Mesenchymal stem cell (in vitro differentiated cells and primary cell): Measurements from ENCODE around the gene VWCE.
"Not testable (repeated sequence)": the region's sequence is repeated elsewhere in the genome, so short reads cannot be mapped to it uniquely, and the experiment has no call there.

Experiments used
- DNase-seq: peaks from one replicate; pipeline ENCODE4 v3.0.0-alpha.2; 2013
- H2AFZ ChIP-seq: one replicate; pipeline ENCODE4 v1.6.1; 2013; ENCODE audit warnings: low read depth, mild to moderate bottlenecking, control low read depth, inconsistent platforms, low read length, moderate library complexity
- H2AK5ac ChIP-seq: 2 replicates; pipeline ENCODE4 v1.6.1; 2013; ENCODE audit warnings: low read length, moderate library complexity, mild to moderate bottlenecking, inconsistent platforms; ENCODE audit not compliant: severe bottlenecking
- H2BK120ac ChIP-seq: one replicate; pipeline ENCODE4 v1.6.1; 2013; ENCODE audit warnings: low read depth, mild to moderate bottlenecking, inconsistent platforms, low read length, moderate library complexity
- H2BK12ac ChIP-seq, 2 experiments: one replicate each; pipeline ENCODE4 v1.6.1; 2013; ENCODE audit warnings: inconsistent platforms in 2 of 2, low read length in 2 of 2, mild to moderate bottlenecking in 2 of 2, moderate library complexity in 2 of 2, control low read depth in 1 of 2
- H2BK15ac ChIP-seq: one replicate; pipeline ENCODE4 v1.6.1; 2013; ENCODE audit warnings: mild to moderate bottlenecking, low read depth, inconsistent platforms; ENCODE audit not compliant: poor library complexity, severe bottlenecking
- H2BK5ac ChIP-seq: 2 replicates; pipeline ENCODE4 v1.6.1; 2013; ENCODE audit warnings: low read depth, mild to moderate bottlenecking, low read length, control low read depth, inconsistent platforms; ENCODE audit not compliant: poor library complexity, severe bottlenecking
- H3K14ac ChIP-seq, 2 experiments: one replicate each; pipeline ENCODE4 v1.6.1; 2013; ENCODE audit warnings: inconsistent platforms in 2 of 2, low read length in 2 of 2, control low read depth in 1 of 2, mild to moderate bottlenecking in 1 of 2, moderate library complexity in 1 of 2
- H3K18ac ChIP-seq, 2 experiments: one replicate each; pipeline ENCODE4 v1.6.1; 2013; ENCODE audit warnings: inconsistent platforms in 2 of 2, low read length in 2 of 2, control low read depth in 1 of 2, low read depth in 1 of 2, mild to moderate bottlenecking in 1 of 2
- H3K23ac ChIP-seq, 2 experiments: one replicate each; pipeline ENCODE4 v1.6.1; 2013; ENCODE audit warnings: inconsistent platforms in 2 of 2, low read length in 2 of 2, mild to moderate bottlenecking in 2 of 2, moderate library complexity in 2 of 2, control low read depth in 1 of 2
- H3K27ac ChIP-seq: 2 replicates; pipeline ENCODE4 v1.5.1; 2013; ENCODE audit warnings: mild to moderate bottlenecking, moderate library complexity, low read length, control low read depth, inconsistent platforms; ENCODE audit not compliant: poor library complexity, severe bottlenecking
- H3K27me3 ChIP-seq, 2 experiments: 2 replicates each; pipeline versions ENCODE4 v1.6.1 to v1.7.0; 2013; ENCODE audit warnings: low read length in 2 of 2, mild to moderate bottlenecking in 2 of 2, moderate library complexity in 2 of 2, control low read depth in 1 of 2, inconsistent platforms in 1 of 2; ENCODE audit not compliant: control insufficient read depth in 1 of 2, insufficient read depth in 1 of 2
- H3K36me3 ChIP-seq, 2 experiments: 2 replicates each; pipeline versions ENCODE4 v1.6.1 to v1.7.0; 2013; ENCODE audit warnings: low read length in 2 of 2, control low read depth in 1 of 2, inconsistent platforms in 1 of 2, low read depth in 1 of 2, mild to moderate bottlenecking in 1 of 2; ENCODE audit not compliant: insufficient read depth in 2 of 2, control insufficient read depth in 1 of 2
- H3K4ac ChIP-seq, 2 experiments: one replicate each; pipeline ENCODE4 v1.6.1; 2013; ENCODE audit warnings: inconsistent platforms in 2 of 2, low read length in 2 of 2, mild to moderate bottlenecking in 2 of 2, moderate library complexity in 2 of 2, control low read depth in 1 of 2, low read depth in 1 of 2
- H3K4me1 ChIP-seq: 2 replicates; pipeline ENCODE4 v1.6.1; 2013; ENCODE audit warnings: low read depth, low read length, control low read depth; ENCODE audit not compliant: control insufficient read depth, insufficient read depth
- H3K4me2 ChIP-seq: 2 replicates; pipeline ENCODE4 v1.6.1; 2013; ENCODE audit warnings: low read length, mild to moderate bottlenecking, inconsistent platforms; ENCODE audit not compliant: poor library complexity, severe bottlenecking
- H3K4me3 ChIP-seq, 2 experiments: 2 replicates each; pipeline versions ENCODE4 v1.5.1 to v1.7.0; 2013; ENCODE audit warnings: low read length in 2 of 2, mild to moderate bottlenecking in 2 of 2, control low read depth in 1 of 2, low read depth in 1 of 2; ENCODE audit not compliant: insufficient read depth in 1 of 2
- H3K79me1 ChIP-seq: replicated peaks from 2 replicates; pipeline ENCODE4 v1.6.1; 2013; ENCODE audit warnings: mild to moderate bottlenecking, control low read depth, low read length, inconsistent platforms; ENCODE audit not compliant: poor library complexity, severe bottlenecking
- H3K9ac ChIP-seq: 2 replicates; pipeline ENCODE4 v1.7.0; 2013; ENCODE audit warnings: mild to moderate bottlenecking, low read length, moderate library complexity
- H3K9me3 ChIP-seq: 2 replicates; pipeline ENCODE4 v1.7.0; 2013; ENCODE audit warnings: mild to moderate bottlenecking, low read length; ENCODE audit not compliant: control insufficient read depth
- H4K8ac ChIP-seq: one replicate; pipeline ENCODE4 v1.6.1; 2013; ENCODE audit warnings: inconsistent platforms, mild to moderate bottlenecking, low read length, moderate library complexity
- H4K91ac ChIP-seq: one replicate; pipeline ENCODE4 v1.6.1; 2013; ENCODE audit warnings: mild to moderate bottlenecking, low read length, inconsistent platforms
- WGBS: methylation state at CpG from one replicate; pipeline ENCODE4 v1.1.7; 2013; ENCODE audit warnings: mixed read lengths; 5-methylcytosine and 5-hydroxymethylcytosine counted together

Gene VWCE

GRCh38 chr11:61219016-61219415, 76.1 kb downstream of the VWCE start:
- H3K9ac ChIP-seq, H4K8ac ChIP-seq, H3K14ac ChIP-seq, H3K4me2 ChIP-seq, H2AK5ac ChIP-seq, H2BK5ac ChIP-seq, H3K79me1 ChIP-seq, H4K91ac ChIP-seq, H3K18ac ChIP-seq, H3K23ac ChIP-seq, H3K9me3 ChIP-seq, H2BK12ac ChIP-seq, H3K4me3 ChIP-seq, H3K27ac ChIP-seq, H3K4me1 ChIP-seq, H2AFZ ChIP-seq, DNase-seq, H3K4ac ChIP-seq, H3K27me3 ChIP-seq, H3K36me3 ChIP-seq, H2BK120ac ChIP-seq, H2BK15ac ChIP-seq: not testable (repeated sequence)
- WGBS = 72% methylated on average over 4 of the region's 5 CpGs

- not testable (repeated sequence) for H2BK120ac ChIP-seq, H4K91ac ChIP-seq, H3K23ac ChIP-seq, H2AFZ ChIP-seq, H3K4me3 ChIP-seq, H4K8ac ChIP-seq, H2AK5ac ChIP-seq, H3K79me1 ChIP-seq, H3K9me3 ChIP-seq, H2BK15ac ChIP-seq, H3K9ac ChIP-seq, H2BK5ac ChIP-seq, H3K18ac ChIP-seq, DNase-seq, H3K4me1 ChIP-seq, H3K27ac ChIP-seq, H3K14ac ChIP-seq, H3K4ac ChIP-seq, H2BK12ac ChIP-seq, H3K27me3 ChIP-seq, H3K36me3 ChIP-seq, H3K4me2 ChIP-seq
- WGBS = no CpG with 5 or more reads among the region's 4 CpGs
These were observed 76.8 kb downstream of the VWCE start for GRCh38 chr11:61218306-61218705.

GRCh38 chr11:61213711-61214324, 81.3 kb downstream of the VWCE start:
- H3K4me2 ChIP-seq, H3K9me3 ChIP-seq, H2AK5ac ChIP-seq, H3K4me1 ChIP-seq, H2BK120ac ChIP-seq, H4K8ac ChIP-seq, H3K14ac ChIP-seq, H2BK15ac ChIP-seq, H3K27ac ChIP-seq, H3K4ac ChIP-seq, H3K18ac ChIP-seq, H4K91ac ChIP-seq, H3K79me1 ChIP-seq, H3K23ac ChIP-seq, H2AFZ ChIP-seq, H3K27me3 ChIP-seq, H3K36me3 ChIP-seq, H3K4me3 ChIP-seq, DNase-seq, H3K9ac ChIP-seq, H2BK12ac ChIP-seq, H2BK5ac ChIP-seq: not testable (repeated sequence)
- no CpG with 5 or more reads among the region's 3 CpGs for WGBS

GRCh38 chr11:61212202-61212601, 82.9 kb downstream of the VWCE start:
- not testable (repeated sequence) for H3K4me3 ChIP-seq, H4K91ac ChIP-seq, H3K4me1 ChIP-seq, H2BK120ac ChIP-seq, H4K8ac ChIP-seq, H3K9me3 ChIP-seq, H3K9ac ChIP-seq, H2BK5ac ChIP-seq, H2BK12ac ChIP-seq, H2AFZ ChIP-seq, H2AK5ac ChIP-seq, H3K4ac ChIP-seq, H3K27me3 ChIP-seq, H3K4me2 ChIP-seq, DNase-seq, H3K36me3 ChIP-seq, H3K14ac ChIP-seq, H3K23ac ChIP-seq, H3K79me1 ChIP-seq, H3K18ac ChIP-seq, H2BK15ac ChIP-seq, H3K27ac ChIP-seq
- WGBS = no CpG with 5 or more reads among the region's 15 CpGs
